ENCODE measurements around the gene CMIP.
"Not testable (repeated sequence)": the region's sequence is repeated elsewhere in the genome, so short reads cannot be mapped to it uniquely, and the experiment has no call there.

CMIP gene

DNA sequence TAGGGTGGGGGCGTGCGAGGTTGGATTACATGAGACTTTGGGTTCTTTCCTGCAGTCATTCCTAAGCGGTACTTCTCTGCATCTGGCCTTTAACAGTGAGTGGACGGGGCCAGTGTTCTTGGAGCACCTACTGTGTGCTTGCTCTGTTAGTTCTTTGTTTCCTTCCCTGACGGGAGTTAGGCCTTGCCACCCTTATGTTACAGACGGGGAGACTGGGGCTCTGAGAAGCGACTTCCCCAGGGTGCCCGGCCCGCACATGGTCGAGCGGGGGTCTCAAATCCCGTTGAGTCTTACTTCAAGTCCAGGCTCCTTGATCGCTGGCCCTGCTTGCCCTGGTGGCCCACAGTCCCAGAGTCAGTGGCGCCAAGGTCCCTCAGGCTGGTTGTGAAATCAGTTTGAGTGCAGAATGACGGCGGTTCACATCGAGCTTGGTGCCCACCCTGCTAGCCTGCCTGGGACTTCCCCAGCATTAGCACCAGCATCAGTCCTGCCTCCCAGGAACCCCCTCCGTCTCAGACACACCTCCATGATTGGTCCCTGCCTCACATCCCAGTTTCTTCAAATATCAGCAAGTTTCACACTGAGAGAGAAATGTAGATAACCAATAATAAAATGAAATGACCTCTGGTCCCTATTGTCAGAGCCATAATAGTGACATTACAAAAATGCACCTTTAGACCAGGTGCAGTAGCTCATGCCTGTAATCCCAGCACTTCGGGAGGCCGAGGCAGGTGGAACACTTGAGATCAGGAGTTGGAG is 128.0 kb downstream of the CMIP start:
- H3K4me3 ChIP-seq (ENCODE audit: low read depth, low read length): no peak overlapping the region
- DNase-seq (ENCODE audit: low read depth): no peak
- TF ChIP-seq, protein P1, sequence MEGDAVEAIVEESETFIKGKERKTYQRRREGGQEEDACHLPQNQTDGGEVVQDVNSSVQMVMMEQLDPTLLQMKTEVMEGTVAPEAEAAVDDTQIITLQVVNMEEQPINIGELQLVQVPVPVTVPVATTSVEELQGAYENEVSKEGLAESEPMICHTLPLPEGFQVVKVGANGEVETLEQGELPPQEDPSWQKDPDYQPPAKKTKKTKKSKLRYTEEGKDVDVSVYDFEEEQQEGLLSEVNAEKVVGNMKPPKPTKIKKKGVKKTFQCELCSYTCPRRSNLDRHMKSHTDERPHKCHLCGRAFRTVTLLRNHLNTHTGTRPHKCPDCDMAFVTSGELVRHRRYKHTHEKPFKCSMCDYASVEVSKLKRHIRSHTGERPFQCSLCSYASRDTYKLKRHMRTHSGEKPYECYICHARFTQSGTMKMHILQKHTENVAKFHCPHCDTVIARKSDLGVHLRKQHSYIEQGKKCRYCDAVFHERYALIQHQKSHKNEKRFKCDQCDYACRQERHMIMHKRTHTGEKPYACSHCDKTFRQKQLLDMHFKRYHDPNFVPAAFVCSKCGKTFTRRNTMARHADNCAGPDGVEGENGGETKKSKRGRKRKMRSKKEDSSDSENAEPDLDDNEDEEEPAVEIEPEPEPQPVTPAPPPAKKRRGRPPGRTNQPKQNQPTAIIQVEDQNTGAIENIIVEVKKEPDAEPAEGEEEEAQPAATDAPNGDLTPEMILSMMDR (IDR thresholded peaks at IDR 0.05; ENCODE audit: insufficient read depth, low read depth, low read length, missing control alignments): no peak

DNA sequence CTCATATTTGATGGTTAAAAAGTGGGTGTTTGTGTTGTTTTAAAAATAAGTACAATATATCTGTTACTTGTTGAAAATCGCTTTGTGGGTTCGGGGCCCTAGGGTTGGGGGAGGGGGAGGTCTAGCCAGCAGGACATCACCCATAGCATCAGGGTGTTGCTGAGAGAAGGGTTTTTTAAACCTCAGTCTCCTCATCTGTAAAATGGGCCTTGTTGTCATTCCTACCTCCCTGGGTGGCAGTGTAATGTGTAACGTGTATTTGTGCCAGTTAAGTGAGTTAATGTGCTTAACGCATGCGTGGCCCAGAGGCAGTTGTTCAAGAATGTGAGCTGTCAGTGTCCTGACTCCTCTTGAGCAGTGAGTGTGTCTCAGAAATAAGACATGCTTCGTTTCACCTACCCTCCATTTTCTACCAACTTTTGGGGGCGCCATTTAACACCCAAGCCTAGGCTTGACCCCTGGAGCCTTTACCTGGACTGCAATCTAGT is 129.0 kb downstream of the CMIP start:
- no peak overlapping the region for H3K4me3 ChIP-seq (ENCODE audit: low read depth, low read length)
- TF ChIP-seq, protein P1 (IDR thresholded peaks at IDR 0.05; ENCODE audit: insufficient read depth, low read depth, low read length, missing control alignments): no peak
- DNase-seq (ENCODE audit: low read depth): no peak

DNA sequence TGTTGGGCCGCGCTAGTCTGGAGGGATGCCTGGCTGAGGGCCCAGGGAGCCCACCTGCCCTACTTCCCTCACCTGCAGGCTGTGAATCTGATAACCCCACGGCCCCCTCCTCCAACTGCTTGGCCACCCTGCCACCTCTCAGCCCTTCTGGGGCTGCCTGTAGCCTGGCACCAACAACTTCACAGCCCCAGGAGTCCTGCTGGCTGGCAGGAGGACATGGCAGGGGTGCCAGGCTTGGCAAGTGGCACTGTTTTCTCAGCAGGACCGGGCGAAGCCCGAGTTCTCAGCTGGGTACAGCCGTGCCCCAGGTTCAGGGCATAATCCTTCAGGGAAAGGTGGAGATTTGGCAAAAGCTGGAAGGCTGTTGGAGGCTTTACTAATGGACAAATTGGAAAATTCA is 129.6 kb downstream of the CMIP start:
- no peak for DNase-seq (ENCODE audit: low read depth)
- H3K4me3 ChIP-seq (ENCODE audit: low read depth, low read length): no peak overlapping the region
- TF ChIP-seq, protein P1 (IDR thresholded peaks at IDR 0.05; ENCODE audit: insufficient read depth, low read depth, low read length, missing control alignments): no peak

DNA sequence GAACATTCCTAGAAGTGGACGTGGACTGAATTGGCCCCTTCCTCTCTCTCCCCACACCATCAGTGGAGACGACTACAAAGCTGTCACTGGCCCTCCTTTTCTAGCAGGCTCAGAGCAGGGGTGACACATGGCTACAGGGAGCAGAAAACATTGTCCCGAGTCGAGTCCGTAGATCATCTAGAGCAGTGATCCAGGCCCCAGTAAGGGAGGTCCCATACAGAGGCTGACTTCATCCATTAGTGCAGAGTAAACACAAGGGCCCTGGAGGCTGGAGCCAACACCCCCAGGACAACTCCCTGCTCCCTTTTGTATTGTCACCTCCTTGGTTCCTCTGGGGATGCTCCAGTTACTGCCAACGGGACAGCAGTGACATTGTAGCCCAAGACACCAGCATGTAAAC is 130.7 kb downstream of the CMIP start:
- TF ChIP-seq, protein P1 (IDR thresholded peaks at IDR 0.05; ENCODE audit: insufficient read depth, low read depth, low read length, missing control alignments): no peak
- no peak overlapping the region for H3K4me3 ChIP-seq (ENCODE audit: low read depth, low read length)

DNA sequence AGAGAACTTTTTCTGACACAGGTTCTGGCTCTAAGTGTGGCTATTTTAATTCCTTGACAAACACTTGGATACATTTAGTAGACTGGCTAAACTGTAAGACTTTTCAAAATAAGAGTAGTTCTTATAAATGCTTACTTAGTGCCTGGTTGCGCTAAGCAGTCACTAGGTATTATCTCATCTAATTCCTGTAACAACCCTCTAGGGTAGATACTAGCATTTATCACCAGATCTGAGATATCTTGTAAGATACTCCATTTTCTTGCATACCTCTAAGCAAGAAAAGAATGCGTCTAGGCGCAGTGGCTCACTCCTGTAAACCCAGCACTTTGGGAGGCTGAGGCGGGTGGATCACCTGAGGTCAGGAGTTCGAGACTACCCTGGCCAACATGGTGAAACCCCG is 131.2 kb downstream of the CMIP start:
- no peak for DNase-seq (ENCODE audit: low read depth)
- TF ChIP-seq, protein P1 (IDR thresholded peaks at IDR 0.05; ENCODE audit: insufficient read depth, low read depth, low read length, missing control alignments): no peak
- H3K4me3 ChIP-seq (ENCODE audit: low read depth, low read length): no peak overlapping the region

More for the DNA sequence above, 130.7 kb downstream of the CMIP start:
- no peak for DNase-seq (ENCODE audit: low read depth)

DNA sequence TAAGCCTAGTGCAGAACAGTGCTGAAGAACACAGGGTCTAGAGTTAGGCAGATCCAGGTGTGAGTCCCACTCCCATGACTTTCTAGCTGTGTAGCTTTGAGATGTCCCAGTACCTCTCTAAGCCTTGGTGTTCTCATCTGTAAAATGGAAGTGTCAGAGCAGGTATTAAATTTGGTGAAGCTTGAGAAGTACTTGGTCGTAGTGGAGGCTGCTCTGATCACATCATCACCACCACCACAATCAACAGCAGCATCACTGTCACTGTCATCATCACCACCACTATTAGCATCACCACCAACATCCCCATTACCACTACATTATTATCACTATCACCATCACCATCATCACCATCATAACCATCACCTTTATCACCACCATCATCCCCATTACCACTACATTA is 132.1 kb downstream of the CMIP start:
- TF ChIP-seq, protein P1 (IDR thresholded peaks at IDR 0.05; ENCODE audit: insufficient read depth, low read depth, low read length, missing control alignments): no peak
- DNase-seq (ENCODE audit: low read depth): no peak

DNA sequence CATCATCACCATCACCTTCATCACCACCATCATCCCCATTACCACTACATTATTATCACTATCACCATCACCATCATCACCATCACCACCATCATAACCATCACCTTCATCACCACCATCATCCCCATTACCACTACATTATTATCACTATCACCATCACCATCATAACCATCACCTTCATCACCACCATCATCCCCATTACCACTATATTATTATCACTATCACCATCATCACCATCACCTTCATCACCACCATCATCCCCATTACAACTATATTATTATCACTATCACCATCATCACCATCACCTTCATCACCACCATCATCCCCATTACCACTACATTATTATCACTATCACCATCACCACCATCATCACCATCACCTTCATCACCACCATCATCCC is 132.7 kb downstream of the CMIP start:
- not testable (repeated sequence) for DNase-seq (ENCODE audit: low read depth); H3K4me3 ChIP-seq (ENCODE audit: low read depth, low read length)

More for the DNA sequence above, 132.1 kb downstream of the CMIP start:
- no peak overlapping the region for H3K4me3 ChIP-seq (ENCODE audit: low read depth, low read length)

Measured in GM12865 (cell line).